DOHH2 (cell line): ENCODE results near the gene POLA2.

Experiments
- CTCF ChIP-seq: fragments of 200-600 bp; sonication (generic); IDR thresholded peaks from one replicate; pipeline ENCODE4 v1.5.1; 2014; ENCODE audit warnings: antibody characterized with exemption, mild to moderate bottlenecking, low read depth, low read length; ENCODE audit not compliant: poor library complexity, severe bottlenecking
- EZH2phosphoT487 ChIP-seq: fragments of 200-600 bp; sonication (generic); IDR thresholded peaks from 2 replicates; pipeline ENCODE4 v1.6.1; 2017; ENCODE audit warnings: borderline replicate concordance, mild to moderate bottlenecking, antibody characterized with exemption, low read length, moderate library complexity, mixed read lengths

GRCh38 chr11:65320386-65321075 is 58.8 kb downstream of the POLA2 start:
- no peak for TF ChIP-seq CTCF
- no peak for TF ChIP-seq EZH2phosphoT487
